ENCODE data around the gene PCID2.

Gene PCID2

DNA sequence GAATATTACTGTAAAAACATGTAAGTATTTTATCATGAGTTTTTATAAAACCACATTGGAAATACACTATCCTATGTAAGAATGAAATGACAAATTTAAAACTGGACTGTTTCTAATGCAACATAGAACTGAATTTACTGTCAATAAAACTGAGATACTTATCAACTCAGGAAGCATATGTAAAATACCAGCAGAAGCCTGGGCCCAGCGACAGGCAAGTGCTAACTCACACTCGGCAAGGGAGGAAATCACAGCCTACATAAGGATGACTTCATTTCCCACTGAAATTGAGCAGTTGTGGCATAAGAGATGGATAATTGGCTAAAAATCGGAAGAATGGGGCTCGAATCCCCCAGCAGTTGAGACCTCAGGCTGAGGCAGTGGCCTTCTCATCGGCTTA lies 38.0 kb downstream of the PCID2 start:
- no peaks in the 10 kb centered on the region for H3K36me3 ChIP-seq (ENCODE audit: control insufficient read depth, insufficient read depth, low read length)
- H3K27ac ChIP-seq, result no peak overlapping the region
- H2AFZ ChIP-seq, result no peak overlapping the region
- H3K4me3 ChIP-seq (ENCODE audit: low read depth, low read length), result no peak overlapping the region
- H3K4me2 ChIP-seq (ENCODE audit: low read length), result no peak overlapping the region
- H3K79me2 ChIP-seq, result no peaks in the 10 kb centered on the region
- H3K27me3 ChIP-seq (ENCODE audit: control insufficient read depth, insufficient read depth, low read length), result no peaks in the 10 kb centered on the region
- H3K9me3 ChIP-seq (ENCODE audit: control insufficient read depth, low read length), result no peaks in the 10 kb centered on the region
- H3K4me1 ChIP-seq, result no peaks in the 10 kb centered on the region
- no peak overlapping the region for H3K9ac ChIP-seq
- TF ChIP-seq, protein P1, sequence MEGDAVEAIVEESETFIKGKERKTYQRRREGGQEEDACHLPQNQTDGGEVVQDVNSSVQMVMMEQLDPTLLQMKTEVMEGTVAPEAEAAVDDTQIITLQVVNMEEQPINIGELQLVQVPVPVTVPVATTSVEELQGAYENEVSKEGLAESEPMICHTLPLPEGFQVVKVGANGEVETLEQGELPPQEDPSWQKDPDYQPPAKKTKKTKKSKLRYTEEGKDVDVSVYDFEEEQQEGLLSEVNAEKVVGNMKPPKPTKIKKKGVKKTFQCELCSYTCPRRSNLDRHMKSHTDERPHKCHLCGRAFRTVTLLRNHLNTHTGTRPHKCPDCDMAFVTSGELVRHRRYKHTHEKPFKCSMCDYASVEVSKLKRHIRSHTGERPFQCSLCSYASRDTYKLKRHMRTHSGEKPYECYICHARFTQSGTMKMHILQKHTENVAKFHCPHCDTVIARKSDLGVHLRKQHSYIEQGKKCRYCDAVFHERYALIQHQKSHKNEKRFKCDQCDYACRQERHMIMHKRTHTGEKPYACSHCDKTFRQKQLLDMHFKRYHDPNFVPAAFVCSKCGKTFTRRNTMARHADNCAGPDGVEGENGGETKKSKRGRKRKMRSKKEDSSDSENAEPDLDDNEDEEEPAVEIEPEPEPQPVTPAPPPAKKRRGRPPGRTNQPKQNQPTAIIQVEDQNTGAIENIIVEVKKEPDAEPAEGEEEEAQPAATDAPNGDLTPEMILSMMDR (IDR thresholded peaks at IDR 0.05), result no peak

DNA sequence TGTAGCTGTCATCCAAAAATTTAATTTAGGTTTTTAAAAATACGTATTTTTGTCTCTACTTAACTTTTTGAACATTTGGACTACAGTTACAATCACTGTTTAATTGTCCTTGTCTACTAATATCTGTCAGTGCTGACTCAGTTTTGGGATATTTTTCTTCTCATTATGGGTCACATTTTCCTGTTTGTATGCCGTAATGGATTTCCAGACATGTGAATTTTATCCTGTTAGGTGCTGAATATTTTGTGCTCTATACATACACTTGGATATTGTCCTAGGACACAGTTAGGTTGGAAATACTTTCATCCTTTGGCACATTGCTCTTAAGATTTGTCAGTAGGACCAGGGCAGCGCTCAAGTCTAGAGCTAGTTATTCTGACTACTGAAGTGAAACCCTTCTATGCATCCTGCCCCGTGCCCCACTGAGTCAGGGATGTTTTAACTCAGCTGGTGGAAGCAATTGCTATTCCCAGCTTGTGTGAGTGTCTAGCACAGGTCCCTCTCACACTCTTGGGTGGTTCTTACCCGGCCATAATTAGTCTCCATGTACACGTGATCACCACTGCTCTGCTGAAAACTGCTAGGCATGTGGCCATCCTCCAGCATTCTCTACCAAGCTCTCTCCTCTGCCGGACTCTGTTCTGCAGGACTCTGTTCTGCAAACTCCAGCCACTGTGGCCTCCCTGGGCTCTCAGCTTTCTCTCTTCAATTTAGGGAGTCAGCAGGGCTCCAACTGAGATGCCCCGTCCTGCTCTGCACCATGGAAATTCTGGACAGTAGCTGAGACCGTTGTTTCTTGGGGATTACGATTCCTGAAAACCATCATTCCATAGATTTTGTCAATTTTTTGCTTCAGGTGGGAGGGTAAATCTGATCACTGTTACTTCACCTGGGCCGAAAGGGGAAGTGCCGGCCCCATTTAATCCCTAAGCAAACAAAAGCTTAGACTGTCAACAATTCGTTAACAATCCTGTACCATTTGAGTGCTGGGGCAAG lies 38.9 kb downstream of the PCID2 start:
- no peak overlapping the region for H2AFZ ChIP-seq
- no peaks in the 10 kb centered on the region for H3K27me3 ChIP-seq (ENCODE audit: control insufficient read depth, insufficient read depth, low read length)
- TF ChIP-seq, protein P1 (IDR thresholded peaks at IDR 0.05), result no peak
- H3K9me3 ChIP-seq (ENCODE audit: control insufficient read depth, low read length), result no peaks in the 10 kb centered on the region
- no peak overlapping the region for H3K27ac ChIP-seq
- no peaks in the 10 kb centered on the region for H3K79me2 ChIP-seq
- H3K9ac ChIP-seq, result no peak overlapping the region
- H3K4me3 ChIP-seq (ENCODE audit: low read depth, low read length), result no peak overlapping the region
- H3K4me1 ChIP-seq, result no peaks in the 10 kb centered on the region
- no peak overlapping the region for H3K4me2 ChIP-seq (ENCODE audit: low read length)
- H3K36me3 ChIP-seq (ENCODE audit: control insufficient read depth, insufficient read depth, low read length), result no peaks in the 10 kb centered on the region

DNA sequence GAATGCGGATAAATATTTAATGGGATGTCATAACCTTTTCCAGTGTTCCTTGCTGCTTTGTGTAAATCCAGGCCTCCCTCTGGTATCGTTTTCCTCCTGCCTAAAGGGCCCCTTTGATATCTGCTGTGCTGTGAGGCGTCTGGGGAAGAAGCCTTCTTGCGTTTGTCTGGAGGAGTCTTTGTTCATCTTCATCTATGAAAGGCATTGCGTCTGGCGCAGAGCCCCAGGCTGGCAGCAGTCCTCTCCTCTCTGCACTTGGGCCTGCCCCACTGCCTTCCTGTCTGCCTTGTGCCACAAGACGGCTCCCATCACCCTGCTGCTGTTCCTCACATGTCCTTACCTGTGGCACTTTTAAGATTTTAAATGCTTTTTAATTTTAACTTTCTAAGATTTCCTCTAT lies 40.3 kb downstream of the PCID2 start:
- H2AFZ ChIP-seq, result no peak overlapping the region
- H3K4me3 ChIP-seq (ENCODE audit: low read depth, low read length), result no peak overlapping the region
- H3K4me1 ChIP-seq, result no peaks in the 10 kb centered on the region
- no peaks in the 10 kb centered on the region for H3K79me2 ChIP-seq
- H3K4me2 ChIP-seq (ENCODE audit: low read length), result no peak overlapping the region
- TF ChIP-seq, protein P1 (IDR thresholded peaks at IDR 0.05), result no peak
- no peak overlapping the region for H3K27ac ChIP-seq
- no peaks in the 10 kb centered on the region for H3K27me3 ChIP-seq (ENCODE audit: control insufficient read depth, insufficient read depth, low read length)
- H3K9me3 ChIP-seq (ENCODE audit: control insufficient read depth, low read length), result no peaks in the 10 kb centered on the region
- H3K36me3 ChIP-seq (ENCODE audit: control insufficient read depth, insufficient read depth, low read length), result no peaks in the 10 kb centered on the region
- H3K9ac ChIP-seq, result no peak overlapping the region

DNA sequence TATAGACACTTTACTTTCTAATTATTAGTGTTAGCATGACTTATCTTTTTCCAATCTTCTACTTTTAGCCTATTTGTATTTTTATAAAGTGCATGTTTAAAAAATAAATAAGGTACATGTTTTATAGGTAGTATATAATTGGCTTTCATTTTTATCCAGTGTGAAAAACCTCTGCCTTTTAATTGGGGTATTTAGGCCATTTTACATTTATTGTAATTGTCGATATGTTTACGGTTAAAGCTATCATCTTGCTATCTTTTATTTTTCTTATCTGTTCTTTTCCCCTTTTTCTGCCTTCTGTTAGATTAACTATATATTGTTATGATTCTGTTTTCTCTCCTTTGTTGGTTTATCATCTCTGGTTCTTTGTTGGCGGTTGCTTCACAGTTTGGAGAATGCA lies 40.9 kb downstream of the PCID2 start:
- Histone ChIP-seq H3K79me2 (no peaks in the 10 kb centered on the region), H3K9ac (no peak overlapping the region), H3K27ac (no peak overlapping the region), H2AFZ (no peak overlapping the region), H3K36me3 (ENCODE audit: control insufficient read depth, insufficient read depth, low read length) (no peaks in the 10 kb centered on the region), H3K4me1 (no peaks in the 10 kb centered on the region), H3K4me3 (ENCODE audit: low read depth, low read length) (no peak overlapping the region), H3K9me3 (ENCODE audit: control insufficient read depth, low read length) (no peaks in the 10 kb centered on the region), H3K27me3 (ENCODE audit: control insufficient read depth, insufficient read depth, low read length) (no peaks in the 10 kb centered on the region), H3K4me2 (ENCODE audit: low read length) (no peak overlapping the region)
- TF ChIP-seq, protein P1 (IDR thresholded peaks at IDR 0.05), result no peak

Data from parathyroid adenoma (tissue), 2 donors.